ENCODE results near the gene MMP13.

- TF ChIP-seq CTCF (IDR thresholded peaks at IDR 0.05) (no peak), POLR2AphosphoS5 (IDR thresholded peaks at IDR 0.05) (no peak), POLR2A (IDR thresholded peaks at IDR 0.05; ENCODE audit: low read depth) (no peak)
Measured at GRCh38 chr11:102929166-102929565, 26.4 kb downstream of the MMP13 start.

Data from esophagus muscularis mucosa (tissue), 3 donors.